Measurements from ENCODE around the gene KCNK1. TPM values are rescaled to one million over a fixed set of nuclear protein-coding genes. Genes with fewer than 3 reads are reported as not detected.
A peak's percentile ranks its signal among the peaks of the same experiment; 100 is the strongest.

KCNK1 gene
- total RNA-seq, 1 donor from 2014 or later = 7.3 TPM

DNA sequence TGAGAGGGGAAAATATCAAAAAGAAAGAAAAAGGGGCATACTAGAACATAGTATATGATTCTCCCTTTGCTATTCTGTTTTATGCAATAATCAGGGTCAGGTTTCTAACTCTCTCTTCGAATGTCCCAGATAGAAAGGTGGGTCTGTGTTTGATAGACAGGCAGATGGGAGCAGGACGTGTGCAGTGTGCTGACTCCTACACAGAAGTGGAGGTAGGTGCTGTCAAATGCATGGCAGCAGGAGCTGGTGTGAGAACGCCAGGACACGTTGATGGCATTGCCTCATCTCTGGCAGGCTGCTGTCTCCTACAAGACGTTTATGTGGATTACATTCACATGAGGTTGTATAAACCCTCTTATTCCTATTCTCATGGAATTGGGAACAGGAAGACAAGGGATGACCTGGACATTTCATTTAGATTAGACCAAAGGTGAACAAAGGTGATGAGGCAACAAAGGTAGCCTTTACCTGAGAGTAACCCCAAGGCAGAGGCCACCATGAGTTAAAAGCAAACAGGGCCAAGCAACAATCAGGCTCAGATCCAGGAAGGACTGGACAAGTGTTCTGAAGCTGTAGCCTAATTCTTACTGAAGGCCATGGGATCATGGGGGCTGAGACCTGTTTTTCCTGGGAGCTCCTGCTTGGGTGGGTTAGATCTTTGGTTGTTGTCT, 37.8 kb downstream of the KCNK1 start:
- no peaks in the 10 kb centered on the region for H3K9me3 ChIP-seq

DNA sequence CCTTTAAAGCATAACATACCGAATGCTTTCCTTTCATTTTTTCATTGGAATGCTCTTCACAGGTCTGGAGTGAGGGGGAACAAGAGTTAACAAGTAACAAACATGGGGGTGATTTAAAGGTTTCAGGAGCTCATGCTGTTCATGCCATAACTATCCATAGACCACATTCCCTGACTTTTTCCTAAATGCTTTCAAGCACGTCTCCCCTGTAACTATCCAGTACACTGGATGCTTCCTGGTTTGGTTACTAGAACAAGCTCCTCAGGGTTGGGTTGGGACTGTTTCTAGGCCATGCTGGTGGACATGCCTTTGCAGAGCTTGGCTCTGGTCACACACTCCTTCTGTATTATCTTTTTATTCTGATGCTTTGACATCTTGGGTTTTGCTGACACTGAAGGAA, 38.6 kb downstream of the KCNK1 start:
- Histone ChIP-seq H3K27me3 (no peaks in the 10 kb centered on the region), H3K9me3 (no peaks in the 10 kb centered on the region), H3K4me3 (no peak overlapping the region), H3K36me3 (no peaks in the 10 kb centered on the region), H3K27ac (no peak overlapping the region), H3K4me1 (no peaks in the 10 kb centered on the region)
- TF ChIP-seq, protein P1, sequence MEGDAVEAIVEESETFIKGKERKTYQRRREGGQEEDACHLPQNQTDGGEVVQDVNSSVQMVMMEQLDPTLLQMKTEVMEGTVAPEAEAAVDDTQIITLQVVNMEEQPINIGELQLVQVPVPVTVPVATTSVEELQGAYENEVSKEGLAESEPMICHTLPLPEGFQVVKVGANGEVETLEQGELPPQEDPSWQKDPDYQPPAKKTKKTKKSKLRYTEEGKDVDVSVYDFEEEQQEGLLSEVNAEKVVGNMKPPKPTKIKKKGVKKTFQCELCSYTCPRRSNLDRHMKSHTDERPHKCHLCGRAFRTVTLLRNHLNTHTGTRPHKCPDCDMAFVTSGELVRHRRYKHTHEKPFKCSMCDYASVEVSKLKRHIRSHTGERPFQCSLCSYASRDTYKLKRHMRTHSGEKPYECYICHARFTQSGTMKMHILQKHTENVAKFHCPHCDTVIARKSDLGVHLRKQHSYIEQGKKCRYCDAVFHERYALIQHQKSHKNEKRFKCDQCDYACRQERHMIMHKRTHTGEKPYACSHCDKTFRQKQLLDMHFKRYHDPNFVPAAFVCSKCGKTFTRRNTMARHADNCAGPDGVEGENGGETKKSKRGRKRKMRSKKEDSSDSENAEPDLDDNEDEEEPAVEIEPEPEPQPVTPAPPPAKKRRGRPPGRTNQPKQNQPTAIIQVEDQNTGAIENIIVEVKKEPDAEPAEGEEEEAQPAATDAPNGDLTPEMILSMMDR (IDR thresholded peaks at IDR 0.05) = no peak
- no peak for DNase-seq
- ATAC-seq = no peak
- intact Hi-C loops (cut with DNase I) = no loop called here

More for the DNA sequence above, 37.8 kb downstream of the KCNK1 start:
- no peak overlapping the region for H3K4me3 ChIP-seq
- no peak overlapping the region for H3K27ac ChIP-seq
- intact Hi-C loops (cut with DNase I) = no loop called here
- no peak for ATAC-seq
- H3K27me3 ChIP-seq = no peaks in the 10 kb centered on the region
- H3K4me1 ChIP-seq = no peaks in the 10 kb centered on the region
- no peaks in the 10 kb centered on the region for H3K36me3 ChIP-seq
- TF ChIP-seq, protein P1 (IDR thresholded peaks at IDR 0.05) = no peak
- DNase-seq = no peak

DNA sequence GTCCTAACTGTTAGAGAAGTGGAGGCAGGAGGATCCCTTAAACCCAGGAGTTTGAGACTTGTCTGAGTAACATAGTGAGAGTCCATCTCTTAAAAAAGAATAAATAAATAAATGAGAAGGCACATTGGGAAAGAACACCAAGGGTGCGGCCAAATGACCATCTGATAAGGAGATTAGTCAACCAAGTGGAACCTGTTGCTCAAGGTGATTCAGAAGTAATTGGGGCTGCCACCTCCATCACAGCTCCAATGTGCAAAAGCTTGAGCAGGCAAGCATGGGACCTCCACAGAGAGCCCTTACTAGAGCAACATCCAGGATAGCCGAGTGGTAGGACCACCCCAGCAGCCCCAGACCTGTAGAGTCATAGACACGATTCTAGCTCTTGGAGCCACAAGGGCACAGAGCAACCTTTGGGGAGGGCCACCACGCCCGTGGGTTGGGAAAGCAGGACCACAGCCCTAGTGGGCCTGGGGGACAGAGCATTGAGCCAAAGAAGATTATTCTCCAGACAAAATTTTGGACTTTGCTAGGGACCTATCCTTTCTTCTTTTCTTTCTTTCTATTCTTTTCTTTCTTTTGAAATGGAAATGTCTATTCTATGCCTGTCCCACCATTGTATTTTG, 40.9 kb downstream of the KCNK1 start:
- TF ChIP-seq, protein P1 (IDR thresholded peaks at IDR 0.05) = no peak
- H3K9me3 ChIP-seq = no peaks in the 10 kb centered on the region
- no peaks in the 10 kb centered on the region for H3K36me3 ChIP-seq
- intact Hi-C loops (cut with DNase I) = no loop called here
- H3K4me3 ChIP-seq = no peak overlapping the region
- no peak for DNase-seq
- no peaks in the 10 kb centered on the region for H3K27me3 ChIP-seq
- peak; percentile 31 for ATAC-seq
- no peak overlapping the region for H3K27ac ChIP-seq
- no peaks in the 10 kb centered on the region for H3K4me1 ChIP-seq

DNA sequence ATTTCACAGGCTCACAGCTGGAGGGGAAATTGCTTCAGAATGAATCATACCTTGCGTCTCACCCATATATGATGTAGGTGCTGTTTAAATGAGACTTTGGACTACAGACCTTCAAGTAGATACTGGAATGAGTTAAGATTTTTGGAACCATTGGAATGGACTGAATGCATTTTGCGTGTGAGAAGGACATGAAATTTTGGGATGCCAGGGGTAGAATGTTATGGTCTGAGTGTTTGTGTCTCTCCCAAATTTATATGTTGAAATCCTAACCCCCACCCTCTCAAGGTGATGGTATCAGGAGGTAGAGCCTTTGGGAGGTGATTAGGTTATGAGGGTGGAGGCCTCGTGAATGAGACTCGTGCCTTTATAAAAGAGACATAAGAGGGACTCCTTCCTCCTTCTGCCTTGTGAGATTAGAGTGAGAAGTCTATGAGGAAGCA, 41.4 kb downstream of the KCNK1 start:
- no peaks in the 10 kb centered on the region for H3K36me3 ChIP-seq
- no peaks in the 10 kb centered on the region for H3K9me3 ChIP-seq
- no peak overlapping the region for H3K27ac ChIP-seq
- DNase-seq = no peak
- intact Hi-C loops (cut with DNase I) = no loop called here
- no peak overlapping the region for H3K4me3 ChIP-seq
- H3K4me1 ChIP-seq = no peaks in the 10 kb centered on the region
- no peaks in the 10 kb centered on the region for H3K27me3 ChIP-seq
- TF ChIP-seq, protein P1 (IDR thresholded peaks at IDR 0.05) = no peak
- ATAC-seq = no peak

DNA sequence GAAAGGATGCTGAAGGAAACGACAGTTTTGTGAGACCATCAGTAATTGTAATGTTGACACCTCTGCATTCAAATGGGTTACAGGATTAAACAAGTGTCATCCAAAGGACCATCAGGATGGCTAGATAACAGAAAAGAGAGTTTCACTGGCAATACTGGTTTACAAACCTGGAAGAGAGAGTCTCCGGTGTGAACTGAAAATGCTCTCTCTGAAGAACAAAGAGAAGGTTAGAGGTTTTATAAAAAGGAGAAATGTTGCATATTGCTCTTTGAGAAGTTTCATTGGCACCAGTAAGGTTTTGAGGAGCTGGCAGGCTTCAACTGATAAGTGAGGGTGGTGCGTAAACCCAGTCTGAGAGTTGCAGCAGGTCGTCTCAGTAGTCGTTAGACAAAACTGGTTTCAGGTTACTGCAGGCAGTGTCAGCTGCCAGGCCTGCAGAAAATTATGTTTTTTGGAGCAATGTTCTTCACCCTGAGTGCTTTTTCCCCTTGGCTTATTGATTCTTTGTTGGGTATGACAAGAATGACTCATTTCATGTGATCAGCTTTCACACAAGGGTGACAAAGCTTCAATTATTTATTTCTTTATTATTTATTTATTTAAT, 42.2 kb downstream of the KCNK1 start:
- no peaks in the 10 kb centered on the region for H3K9me3 ChIP-seq
- intact Hi-C loops (cut with DNase I) = no loop called here
- ATAC-seq (no peak), DNase-seq (no peak)
- no peaks in the 10 kb centered on the region for H3K27me3 ChIP-seq
- H3K27ac ChIP-seq = no peak overlapping the region
- no peaks in the 10 kb centered on the region for H3K36me3 ChIP-seq
- TF ChIP-seq, protein P1 (IDR thresholded peaks at IDR 0.05) = no peak
- H3K4me1 ChIP-seq = no peaks in the 10 kb centered on the region
- no peak overlapping the region for H3K4me3 ChIP-seq
